GM23338 (cell line): ENCODE data around the gene NPY. TPM values are rescaled to one million over a fixed set of nuclear protein-coding genes. Genes with fewer than 3 reads are reported as not detected.

Experiments
- CTCF ChIP-seq, 2 experiments: fragments of 200-600 bp in 1 of 2; sonication (generic) in 1 of 2; conservative IDR thresholded peaks; 2 replicates each; pipeline versions ENCODE4 v1.5.1 to v1.6.1; 2016 to 2017; ENCODE audit warnings: antibody characterized with exemption in 2 of 2, low read depth in 2 of 2, mild to moderate bottlenecking in 2 of 2, moderate library complexity in 1 of 2
- ETS1 ChIP-seq: IDR thresholded peaks from 2 replicates; pipeline ENCODE4 v1.6.1; 2016; ENCODE audit warnings: antibody characterized with exemption
- EZH2 ChIP-seq: fragments of 200-600 bp; sonication (generic); IDR thresholded peaks from one replicate; pipeline ENCODE4 v1.8.0; 2017; ENCODE audit warnings: antibody characterized with exemption, mild to moderate bottlenecking, low read depth; ENCODE audit not compliant: unreplicated experiment
- JUNB ChIP-seq: IDR thresholded peaks from one replicate; pipeline ENCODE4 v1.6.1; 2016; ENCODE audit warnings: antibody characterized with exemption; ENCODE audit not compliant: unreplicated experiment
- REST ChIP-seq: IDR thresholded peaks from one replicate; pipeline ENCODE4 v1.6.1; 2018; ENCODE audit warnings: antibody characterized with exemption; ENCODE audit not compliant: unreplicated experiment
- STAT1 ChIP-seq: IDR thresholded peaks from one replicate; pipeline ENCODE4 v1.6.1; 2016; ENCODE audit warnings: antibody characterized with exemption; ENCODE audit not compliant: unreplicated experiment
- ZNF114 ChIP-seq: fragments of 250-450 bp; sonication (Bioruptor Pico); IDR thresholded peaks from 2 replicates; pipeline ENCODE4 v1.5.0; 2020; ENCODE audit warnings: mild to moderate bottlenecking, moderate library complexity
- ZNF462 ChIP-seq: fragments of 250-450 bp; sonication (Bioruptor Pico); IDR thresholded peaks from 2 replicates; pipeline ENCODE4 v1.5.0; 2020; ENCODE audit warnings: mild to moderate bottlenecking, moderate library complexity
- polyA plus RNA-seq: library from polyadenylated mRNA; unstranded; fragments of >200 nt; fragmentation: Nextera tagmentation; extraction: Ambion mirVana; gene quantifications from 2 replicates; pipeline ENCODE4 v1.2.1, GENCODE V29; 2016
- total RNA-seq: library from RNA; depleted of rRNA; stranded (reverse); fragments of >200 nt; shearing (Covaris generic); gene quantifications from 2 replicates; pipeline ENCODE4 v1.2.3, GENCODE V29; 2014

Gene NPY
- total and polyA plus RNA-seq, 2 experiments from 2014 or later, result 7.0 TPM; not detected in 1

GRCh38 chr7:24334627-24335026, 50.6 kb downstream of the NPY start (continued):
- TF ChIP-seq ZNF462 (CRISPR knock-in tag) (no peak), ETS1 (no peak), ZNF114 (no peak), CTCF (conservative IDR thresholded peaks at IDR 0.05; ENCODE audit: low read depth in 2 of 2) (no peak), STAT1 (no peak), JUNB (no peak), EZH2 (no peak), REST (no peak)
